ENCODE results near the gene HTN1. TPM values are rescaled to one million over a fixed set of nuclear protein-coding genes. Genes with fewer than 3 reads are reported as not detected.
"Not testable (repeated sequence)": the region's sequence is repeated elsewhere in the genome, so short reads cannot be mapped to it uniquely, and the experiment has no call there.

Gene HTN1
- total RNA-seq = not detected

GRCh38 chr4:70050138-70050537, at the start of gene HTN1:
Gene HTN1, plus strand, starts transcription at chr4:70050438. Its CDS starts 2,639 bp downstream, at chr4:70053077.
- H3K36me3 ChIP-seq; H3K27ac ChIP-seq; DNase-seq (ENCODE audit: low spot score in 2 of 2); H3K4me1 ChIP-seq; H3K4me3 ChIP-seq; H3K27me3 ChIP-seq; H3K9me3 ChIP-seq: not testable (repeated sequence)
- WGBS, 2 donors = 77 to 81% methylated on average over 6 of the region's 6 CpGs

- no peak for DNase-seq (ENCODE audit: low spot score in 2 of 2)
- TF ChIP-seq EP300 (IDR thresholded peaks at IDR 0.05) = no peak
- no peak for TF ChIP-seq POLR2A (IDR thresholded peaks at IDR 0.05)
- no peak for TF ChIP-seq CTCF (IDR thresholded peaks at IDR 0.05)
- Histone ChIP-seq H3K27me3 (no peaks in the 10 kb centered on the region), H3K4me1 (no peaks in the 10 kb centered on the region), H3K36me3 (no peaks in the 10 kb centered on the region), H3K27ac (no peak overlapping the region), H3K4me3 (no peak overlapping the region), H3K9me3 (no peaks in the 10 kb centered on the region)
- 81 to 82% methylated on average over 1 of the region's 1 CpG for WGBS, 2 donors
Measured at GRCh38 chr4:70000711-70001110, 49.5 kb upstream of the HTN1 start.

GRCh38 chr4:70002507-70002906, 47.7 kb upstream of the HTN1 start:
- no peak overlapping the region for H3K27ac ChIP-seq

GRCh38 chr4:70008771-70009170, 41.5 kb upstream of the HTN1 start:
- Histone ChIP-seq H3K4me3 (no peak overlapping the region), H3K27me3 (no peaks in the 10 kb centered on the region), H3K4me1 (no peaks in the 10 kb centered on the region), H3K9me3 (no peaks in the 10 kb centered on the region), H3K36me3 (no peaks in the 10 kb centered on the region), H3K27ac (no peak overlapping the region)
- no peak for DNase-seq (ENCODE audit: low spot score in 2 of 2)
- TF ChIP-seq EP300 (IDR thresholded peaks at IDR 0.05) = no peak
- no peak for TF ChIP-seq POLR2A (IDR thresholded peaks at IDR 0.05)
- TF ChIP-seq CTCF (IDR thresholded peaks at IDR 0.05) = no peak
- WGBS, 2 donors = 44 to 62% methylated on average over 3 of the region's 3 CpGs

More at GRCh38 chr4:70002507-70002906, 47.7 kb upstream of the HTN1 start:
- DNase-seq (ENCODE audit: low spot score in 2 of 2) = no peak
- H3K4me1 ChIP-seq = no peaks in the 10 kb centered on the region
- H3K36me3 ChIP-seq = no peaks in the 10 kb centered on the region
- TF ChIP-seq POLR2A (IDR thresholded peaks at IDR 0.05) = no peak
- TF ChIP-seq EP300 (IDR thresholded peaks at IDR 0.05) = no peak
- TF ChIP-seq CTCF (IDR thresholded peaks at IDR 0.05) = no peak
- H3K4me3 ChIP-seq = no peak overlapping the region
- no peaks in the 10 kb centered on the region for H3K27me3 ChIP-seq
- H3K9me3 ChIP-seq = no peaks in the 10 kb centered on the region

GRCh38 chr4:70019006-70019405, 31.2 kb upstream of the HTN1 start:
- WGBS, 2 donors = 80 to 83% methylated on average over 7 to 10 of the region's 10 CpGs
- H3K9me3 ChIP-seq; DNase-seq (ENCODE audit: low spot score in 2 of 2); H3K27me3 ChIP-seq; H3K27ac ChIP-seq; H3K4me3 ChIP-seq; H3K4me1 ChIP-seq; H3K36me3 ChIP-seq: not testable (repeated sequence)

- Histone ChIP-seq H3K4me3 (no peak overlapping the region), H3K9me3 (no peaks in the 10 kb centered on the region), H3K4me1 (no peaks in the 10 kb centered on the region), H3K27me3 (no peaks in the 10 kb centered on the region), H3K27ac (no peak overlapping the region), H3K36me3 (no peaks in the 10 kb centered on the region)
- TF ChIP-seq EP300 (IDR thresholded peaks at IDR 0.05) = no peak
- 63 to 71% methylated on average over 2 of the region's 2 CpGs for WGBS, 2 donors
- no peak for DNase-seq (ENCODE audit: low spot score in 2 of 2)
Measured at GRCh38 chr4:70023218-70023617, 27.0 kb upstream of the HTN1 start.

GRCh38 chr4:70027011-70027410, 23.2 kb upstream of the HTN1 start:
- H3K4me3 ChIP-seq = no peak overlapping the region
- TF ChIP-seq CTCF (IDR thresholded peaks at IDR 0.05) (no peak), POLR2A (IDR thresholded peaks at IDR 0.05) (no peak), EP300 (IDR thresholded peaks at IDR 0.05) (no peak)
- 76 to 80% methylated on average over 5 of the region's 5 CpGs for WGBS, 2 donors

GRCh38 chr4:70028159-70028558, 22.1 kb upstream of the HTN1 start, which contains the start of gene HTN3:
Gene HTN3, plus strand, starts transcription at chr4:70028459. Its CDS starts 2,282 bp downstream, at chr4:70030741.
- not testable (repeated sequence) for H3K27ac ChIP-seq; H3K9me3 ChIP-seq; H3K36me3 ChIP-seq; DNase-seq (ENCODE audit: low spot score in 2 of 2); H3K4me3 ChIP-seq; H3K27me3 ChIP-seq; H3K4me1 ChIP-seq
- 87 to 88% methylated on average over 7 of the region's 7 CpGs for WGBS, 2 donors

More at GRCh38 chr4:70027011-70027410, 23.2 kb upstream of the HTN1 start:
- H3K9me3 ChIP-seq = no peaks in the 10 kb centered on the region
- no peak for DNase-seq (ENCODE audit: low spot score in 2 of 2)
- no peaks in the 10 kb centered on the region for H3K36me3 ChIP-seq
- no peak overlapping the region for H3K27ac ChIP-seq
- H3K27me3 ChIP-seq = no peaks in the 10 kb centered on the region
- no peaks in the 10 kb centered on the region for H3K4me1 ChIP-seq

- H3K9me3 ChIP-seq = peaks cover 0 to 13% (median 0%) of the 10 kb centered on the region in 4 donors
- not testable (repeated sequence) for H3K4me1 ChIP-seq; H3K4me3 ChIP-seq; DNase-seq (ENCODE audit: low spot score in 2 of 2); H3K36me3 ChIP-seq; H3K27me3 ChIP-seq; H3K27ac ChIP-seq
- 88 to 95% methylated on average over 10 of the region's 18 CpGs for WGBS, 2 donors
Measured at GRCh38 chr4:70037559-70037958, 12.7 kb upstream of the HTN1 start.

GRCh38 chr4:70039928-70040327, 10.3 kb upstream of the HTN1 start:
- not testable (repeated sequence) for H3K36me3 ChIP-seq; DNase-seq (ENCODE audit: low spot score in 2 of 2); H3K27me3 ChIP-seq; H3K27ac ChIP-seq; H3K4me1 ChIP-seq; H3K4me3 ChIP-seq
- peaks cover 0 to 13% (median 0%) of the 10 kb centered on the region in 4 donors for H3K9me3 ChIP-seq
